ENCODE data around the gene SETDB1.

GRCh38 chr1:150957666-150958065 lies 31.5 kb downstream of the SETDB1 start:
- TF ChIP-seq CTCF (IDR thresholded peaks at IDR 0.05) (no peak), EZH2 (IDR thresholded peaks at IDR 0.05) (no peak), EZH2phosphoT487 (IDR thresholded peaks at IDR 0.05) (no peak)

Data from neural progenitor cell (in vitro differentiated cells).